ENCODE data around the gene DBP. TPM values are rescaled to one million over a fixed set of nuclear protein-coding genes. Genes with fewer than 3 reads are reported as not detected.
A peak's percentile ranks its signal among the peaks of the same experiment; 100 is the strongest.

DBP gene
- total RNA-seq, 1 experiment from 2014 or later, result 12.6 TPM

DNA sequence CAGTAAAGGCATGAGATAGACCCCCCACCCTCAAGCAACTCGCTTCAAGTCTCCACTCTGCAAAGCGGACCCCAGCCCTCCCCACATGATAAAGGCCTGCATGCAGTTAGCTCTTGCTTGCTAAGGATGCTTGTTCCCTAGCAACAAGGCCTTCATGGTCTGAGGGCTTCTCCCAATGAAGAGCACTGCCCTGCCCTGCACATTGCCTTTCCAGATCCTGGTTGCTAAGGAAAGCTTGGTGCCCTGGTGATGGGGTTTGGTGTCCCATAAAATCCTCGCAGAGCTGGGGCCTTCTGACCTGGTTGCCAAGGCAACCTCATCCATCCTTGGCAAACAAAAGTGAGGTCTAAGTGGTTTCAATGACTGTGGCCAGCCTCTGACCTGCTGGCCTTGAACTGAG lies 6.0 kb downstream of the DBP start:
- no peak overlapping the region for H3K4ac ChIP-seq (ENCODE audit: low read depth, low read length)
- no peaks in the 10 kb centered on the region for H3K79me2 ChIP-seq (ENCODE audit: insufficient read depth, low read length)
- no peak overlapping the region for H3T11ph ChIP-seq (ENCODE audit: low read length)
- Mint-ChIP-seq H3K27me3 (ENCODE audit: low read depth) (peaks cover 4% of the 10 kb centered on the region), H3K36me3 (ENCODE audit: insufficient read depth in 1 of 3, low read depth in 3 of 3) (peaks cover 5 to 24% (median 19%) of the 10 kb centered on the region in 3 experiments), H3K27ac (peak overlapping the region in 2 of 3 experiments; percentile 83 to 99; a peak in 2 of 7 replicates), H3K4me1 (peaks cover 25 to 49% of the 10 kb centered on the region in 2 experiments), H3K4me3 (peak overlapping the region in 1 of 2 experiments; percentile 82; a peak in 3 of 5 replicates), H3K9me3 (no peaks in the 10 kb centered on the region)
- H3K4me1 ChIP-seq (ENCODE audit: insufficient read depth, low read length), result peaks cover 7% of the 10 kb centered on the region; the same call in 1 of the 2 replicates
- H3K23ac ChIP-seq (ENCODE audit: insufficient read length, low read depth, low read length), result no peak overlapping the region
- H4K8ac ChIP-seq (replicated peaks; ENCODE audit: insufficient read length, low read depth, low read length), result no peak overlapping the region
- H2BK15ac ChIP-seq (ENCODE audit: low read depth, low read length), result no peak overlapping the region
- no CpG with 5 or more reads among the region's 3 CpGs for WGBS (ENCODE audit: extremely low coverage, insufficient read length, low lambda C conversion rate)
- no peaks in the 10 kb centered on the region for H3K79me1 ChIP-seq (ENCODE audit: insufficient read depth, low read depth, low read length, poor library complexity, severe bottlenecking)
- no peak overlapping the region for H4K91ac ChIP-seq (ENCODE audit: insufficient read length, low read depth, low read length)
- no peak for DNase-seq
- TF ChIP-seq, protein P1, sequence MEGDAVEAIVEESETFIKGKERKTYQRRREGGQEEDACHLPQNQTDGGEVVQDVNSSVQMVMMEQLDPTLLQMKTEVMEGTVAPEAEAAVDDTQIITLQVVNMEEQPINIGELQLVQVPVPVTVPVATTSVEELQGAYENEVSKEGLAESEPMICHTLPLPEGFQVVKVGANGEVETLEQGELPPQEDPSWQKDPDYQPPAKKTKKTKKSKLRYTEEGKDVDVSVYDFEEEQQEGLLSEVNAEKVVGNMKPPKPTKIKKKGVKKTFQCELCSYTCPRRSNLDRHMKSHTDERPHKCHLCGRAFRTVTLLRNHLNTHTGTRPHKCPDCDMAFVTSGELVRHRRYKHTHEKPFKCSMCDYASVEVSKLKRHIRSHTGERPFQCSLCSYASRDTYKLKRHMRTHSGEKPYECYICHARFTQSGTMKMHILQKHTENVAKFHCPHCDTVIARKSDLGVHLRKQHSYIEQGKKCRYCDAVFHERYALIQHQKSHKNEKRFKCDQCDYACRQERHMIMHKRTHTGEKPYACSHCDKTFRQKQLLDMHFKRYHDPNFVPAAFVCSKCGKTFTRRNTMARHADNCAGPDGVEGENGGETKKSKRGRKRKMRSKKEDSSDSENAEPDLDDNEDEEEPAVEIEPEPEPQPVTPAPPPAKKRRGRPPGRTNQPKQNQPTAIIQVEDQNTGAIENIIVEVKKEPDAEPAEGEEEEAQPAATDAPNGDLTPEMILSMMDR (conservative IDR thresholded peaks at IDR 0.05), result no peak
- H2BK5ac ChIP-seq (ENCODE audit: insufficient read length, low read length), result no peak overlapping the region
- H3K56ac ChIP-seq (ENCODE audit: insufficient read length, low read depth, low read length), result no peak overlapping the region
- H2BK20ac ChIP-seq (ENCODE audit: low read depth, low read length, poor library complexity, severe bottlenecking), result no peak overlapping the region
- peak overlapping the region; percentile 18 for H3K27ac ChIP-seq (ENCODE audit: insufficient read length, low read depth, low read length)
- peak overlapping the region; percentile 54; the same call in 1 of the 2 replicates for H3K14ac ChIP-seq (ENCODE audit: insufficient read depth, low read length)
- H4K20me1 ChIP-seq (ENCODE audit: control insufficient read depth, insufficient read depth, insufficient read length), result no peaks in the 10 kb centered on the region
- no peak overlapping the region for H4K5ac ChIP-seq (ENCODE audit: insufficient read length, low read depth, low read length)
- no peaks in the 10 kb centered on the region; the same call in 1 of the 2 replicates for H3K27me3 ChIP-seq (ENCODE audit: insufficient read depth, low read length)
- H2AK5ac ChIP-seq (ENCODE audit: insufficient read length, low read length), result no peak overlapping the region
- peak overlapping the region; percentile 62 for H3K18ac ChIP-seq (ENCODE audit: insufficient read length, low read depth, low read length)
- no peak overlapping the region for H2BK120ac ChIP-seq (ENCODE audit: low read depth, low read length, poor library complexity, severe bottlenecking)
- H3K4me2 ChIP-seq (ENCODE audit: insufficient read depth, insufficient read length, low read length), result peak overlapping the region; percentile 58
- no peak overlapping the region for H2AFZ ChIP-seq (ENCODE audit: low read length)
- no peak overlapping the region for H3K9ac ChIP-seq (ENCODE audit: extremely low read depth, insufficient read length, low read length)
- no peak overlapping the region for H2BK12ac ChIP-seq (ENCODE audit: insufficient read length, low read depth, low read length)
- H3K9me3 ChIP-seq (ENCODE audit: control insufficient read depth, low read depth, low read length), result no peaks in the 10 kb centered on the region
- H3K23me2 ChIP-seq (ENCODE audit: insufficient read length, low read depth, low read length, poor library complexity, severe bottlenecking), result peaks cover 23% of the 10 kb centered on the region
